K562 (cell line): Measurements from ENCODE around the gene SYT3.

Experiments
- CREB1 ChIP-seq, 2 experiments: sonication (generic) in 1 of 2; formaldehyde crosslinking in 1 of 2; IDR thresholded peaks; 2 replicates each; pipeline versions ENCODE4 v1.6.1 to v1.8.0; 2012 to 2022; ENCODE audit warnings: inconsistent platforms in 1 of 2, mild to moderate bottlenecking in 1 of 2, missing genetic modification reagents in 1 of 2, moderate library complexity in 1 of 2
- RAD21 ChIP-seq, 2 experiments: fragments of 250-450 bp in 1 of 2; fragments of 450-650 bp in 1 of 2; sonication (Bioruptor Pico) in 1 of 2; formaldehyde crosslinking in 1 of 2; IDR thresholded peaks in 1 of 2; conservative IDR thresholded peaks in 1 of 2; 2 replicates each; pipeline versions ENCODE4 v1.4.0 to v1.8.0; 2020 to 2022; ENCODE audit warnings: mild to moderate bottlenecking in 2 of 2, moderate library complexity in 1 of 2
- SMAD3 ChIP-seq: fragments of 450-650 bp; formaldehyde crosslinking; conservative IDR thresholded peaks from 2 replicates; pipeline ENCODE4 v1.4.0; 2020; ENCODE audit warnings: mild to moderate bottlenecking
- TAL1 ChIP-seq: fragments of 450-650 bp; IDR thresholded peaks from 2 replicates; pipeline ENCODE4 v1.6.1; 2016; ENCODE audit warnings: mild to moderate bottlenecking
- U2AF1 ChIP-seq: fragments of 200-400 bp; formaldehyde crosslinking; optimal IDR thresholded peaks from 2 replicates; pipeline ENCODE3; 2017; ENCODE audit warnings: mild to moderate bottlenecking, low read depth, low read length, moderate library complexity

DNA sequence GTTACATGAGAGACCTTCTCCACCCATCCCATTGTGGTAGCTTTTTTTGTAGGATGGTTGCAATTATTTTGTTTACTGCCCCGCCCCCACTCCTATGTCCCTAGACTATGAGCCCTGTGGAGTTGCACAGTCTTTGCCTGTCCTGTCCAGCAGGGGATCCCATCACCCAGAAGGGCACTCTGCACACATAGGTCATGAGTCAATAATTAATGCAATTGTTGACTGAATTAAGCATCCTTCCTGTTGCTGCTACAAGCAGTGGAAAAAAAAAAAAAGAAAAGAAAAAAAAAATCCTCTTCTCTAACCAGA, 23.8 kb upstream of the SYT3 start:
- TF ChIP-seq SMAD3, result no peak
- no peak for TF ChIP-seq U2AF1
- TF ChIP-seq RAD21 (CRISPR knock-in tag; conservative IDR thresholded peaks at IDR 0.05 in 1 of 2, IDR thresholded peaks at IDR 0.05 in 1 of 2), result no peak
- TF ChIP-seq TAL1, result no peak
- no peak for TF ChIP-seq CREB1 (IDR thresholded peaks at IDR 0.05)
- no peak for TF ChIP-seq CREB1 (CRISPR knock-in tag; IDR thresholded peaks at IDR 0.05)
